CD4-positive, alpha-beta T cell (primary cell): ENCODE measurements around the gene ARHGAP15. TPM values are rescaled to one million over a fixed set of nuclear protein-coding genes. Genes with fewer than 3 reads are reported as not detected.

ENCODE experiments used
- ATAC-seq: fragments of 200-7000 bp; cut with Tn5 transposase; one replicate; pipeline ENCODE4 v1.10.0; 2022; ENCODE audit warnings: mild to moderate bottlenecking; ENCODE audit not compliant: poor library complexity
- CTCF ChIA-PET: fragments of 350-600 bp; sonication (Branson Sonifier 250); formaldehyde crosslinking; loops from one replicate; lab custom pipeline; 2021; ENCODE audit warnings: antibody characterized with exemption, inconsistent platforms; lab: Charles Lee
- POLR2A ChIA-PET: fragments of 350-600 bp; sonication (Branson Sonifier 250); formaldehyde crosslinking; loops from one replicate; lab custom pipeline; 2021; ENCODE audit warnings: antibody characterized with exemption, inconsistent platforms; lab: Charles Lee
- DNase-seq, 14 experiments: peaks; one replicate each; pipeline ENCODE4 v3.0.0-alpha.2; 2013 to 2020; ENCODE audit warnings: mixed read lengths in 2 of 14
- H3K27ac ChIP-seq, 2 donors: one replicate each; pipeline versions ENCODE4 v1.5.1 to v1.7.0; 2013; ENCODE audit warnings: low read length in 2 of 2, low read depth in 1 of 2, mild to moderate bottlenecking in 1 of 2
- H3K27me3 ChIP-seq, 2 experiments: 1 replicate in 1 of 2; 2 replicates in 1 of 2; pipeline versions ENCODE4 v1.6.1 to v1.7.0; 2013; ENCODE audit warnings: low read length in 2 of 2, control low read depth in 1 of 2, mild to moderate bottlenecking in 1 of 2, moderate library complexity in 1 of 2; ENCODE audit not compliant: insufficient read depth in 2 of 2, control insufficient read depth in 1 of 2
- H3K36me3 ChIP-seq: one replicate; pipeline ENCODE4 v1.6.1; 2013; ENCODE audit warnings: low read length, control low read depth; ENCODE audit not compliant: insufficient read depth
- H3K4me1 ChIP-seq: one replicate; pipeline ENCODE4 v1.6.1; 2013; ENCODE audit warnings: low read length, control low read depth; ENCODE audit not compliant: insufficient read depth
- H3K4me3 ChIP-seq: one replicate; pipeline ENCODE4 v1.5.1; 2013; ENCODE audit warnings: mild to moderate bottlenecking, low read length, moderate library complexity
- H3K9me3 ChIP-seq, 2 experiments: 1 replicate in 1 of 2; 2 replicates in 1 of 2; pipeline versions ENCODE4 v1.6.1 to v1.7.0; 2013; ENCODE audit warnings: low read length in 2 of 2, mild to moderate bottlenecking in 2 of 2, control low read depth in 1 of 2, moderate library complexity in 1 of 2; ENCODE audit not compliant: control insufficient read depth in 1 of 2, insufficient read depth in 1 of 2
- H3K27ac Mint-ChIP-seq: one replicate; pipeline ENCODE4 v1.8.0; 2020; ENCODE audit warnings: mixed read lengths
- H3K27me3 Mint-ChIP-seq: one replicate; pipeline ENCODE4 v1.8.0; 2021; ENCODE audit warnings: mixed read lengths
- H3K36me3 Mint-ChIP-seq: one replicate; pipeline ENCODE4 v1.8.0; 2021; ENCODE audit warnings: low read depth, mixed read lengths
- H3K4me1 Mint-ChIP-seq: one replicate; pipeline ENCODE4 v1.8.0; 2021; ENCODE audit warnings: low read depth, mixed read lengths
- H3K4me3 Mint-ChIP-seq: one replicate; pipeline ENCODE4 v1.8.0; 2020; ENCODE audit warnings: mild to moderate bottlenecking, mixed read lengths
- H3K9me3 Mint-ChIP-seq: one replicate; pipeline ENCODE4 v1.8.0; 2020; ENCODE audit warnings: mixed read lengths
- intact Hi-C, 2 experiments: fragments of 100-400 bp; cut with DNase I in 1 of 2; cut with micrococcal nuclease in 1 of 2; formaldehyde crosslinking; loops; one replicate each; pipeline versions ENCODE4 v1.15.1 to v1.9.0; 2023 to 2025; cut with DNase I, micrococcal nuclease
- total RNA-seq, 174 experiments: library from RNA in 2 of 174; stranded (reverse) in 2 of 174; gene quantifications; one replicate each; pipeline ENCODE4 v1.2.3 and lab custom pipeline; 2021 to 2026
- TF ChIP-seq, protein P1 (sequence below): fragments of 200-600 bp; IDR thresholded peaks from one replicate; pipeline ENCODE4 v1.8.0; 2022; ENCODE audit warnings: antibody characterized with exemption, mild to moderate bottlenecking

ARHGAP15 gene
- total RNA-seq, 2 experiments from 2014 or later: 158 to 165 TPM

DNA sequence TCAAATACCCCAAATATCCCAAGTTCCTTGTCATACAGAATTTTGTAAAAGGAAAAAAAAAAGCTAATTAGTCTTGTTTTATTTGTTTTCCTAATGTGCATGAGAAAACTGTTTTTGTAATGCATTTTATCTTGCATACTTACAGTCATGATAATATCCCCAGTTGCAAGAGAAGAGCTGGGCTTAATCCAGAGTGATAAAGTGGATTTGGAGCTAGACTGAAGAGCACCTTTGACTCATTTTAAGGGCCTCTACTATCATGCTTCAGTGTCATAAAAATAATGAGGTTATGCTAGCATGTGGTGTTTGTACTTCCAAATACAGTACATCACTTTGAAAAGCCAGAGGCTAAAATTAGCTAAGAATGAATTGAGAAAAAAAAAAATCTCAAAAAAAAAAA is 26.4 kb downstream of the ARHGAP15 start:
- no peaks in the 10 kb centered on the region for H3K9me3 Mint-ChIP-seq
- TF ChIP-seq, protein P1, sequence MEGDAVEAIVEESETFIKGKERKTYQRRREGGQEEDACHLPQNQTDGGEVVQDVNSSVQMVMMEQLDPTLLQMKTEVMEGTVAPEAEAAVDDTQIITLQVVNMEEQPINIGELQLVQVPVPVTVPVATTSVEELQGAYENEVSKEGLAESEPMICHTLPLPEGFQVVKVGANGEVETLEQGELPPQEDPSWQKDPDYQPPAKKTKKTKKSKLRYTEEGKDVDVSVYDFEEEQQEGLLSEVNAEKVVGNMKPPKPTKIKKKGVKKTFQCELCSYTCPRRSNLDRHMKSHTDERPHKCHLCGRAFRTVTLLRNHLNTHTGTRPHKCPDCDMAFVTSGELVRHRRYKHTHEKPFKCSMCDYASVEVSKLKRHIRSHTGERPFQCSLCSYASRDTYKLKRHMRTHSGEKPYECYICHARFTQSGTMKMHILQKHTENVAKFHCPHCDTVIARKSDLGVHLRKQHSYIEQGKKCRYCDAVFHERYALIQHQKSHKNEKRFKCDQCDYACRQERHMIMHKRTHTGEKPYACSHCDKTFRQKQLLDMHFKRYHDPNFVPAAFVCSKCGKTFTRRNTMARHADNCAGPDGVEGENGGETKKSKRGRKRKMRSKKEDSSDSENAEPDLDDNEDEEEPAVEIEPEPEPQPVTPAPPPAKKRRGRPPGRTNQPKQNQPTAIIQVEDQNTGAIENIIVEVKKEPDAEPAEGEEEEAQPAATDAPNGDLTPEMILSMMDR: no peak
- no peaks in the 10 kb centered on the region for H3K27me3 Mint-ChIP-seq
- CTCF ChIA-PET: interaction anchor here (0.9 to 4.5 kb wide), 5 partner anchors 10 to 103 kb away, joined by 3 to 15 read pairs (median 4); partner anchors contain the start of gene ARHGAP15
- no peaks in the 10 kb centered on the region for H3K27me3 ChIP-seq
- peak overlapping the region; percentile 83 for H3K27ac Mint-ChIP-seq
- no peak overlapping the region for H3K4me3 ChIP-seq
- ATAC-seq (no peak), DNase-seq (no peak)
- no peak overlapping the region for H3K27ac ChIP-seq
- peaks cover 26% of the 10 kb centered on the region for H3K4me1 ChIP-seq
- intact Hi-C loops: no loop called here
- H3K9me3 ChIP-seq: no peaks in the 10 kb centered on the region
- peaks cover 35% of the 10 kb centered on the region for H3K36me3 ChIP-seq
- peaks cover 96% of the 10 kb centered on the region for H3K4me1 Mint-ChIP-seq
- no peak overlapping the region for H3K4me3 Mint-ChIP-seq
- H3K36me3 Mint-ChIP-seq: peaks cover 49% of the 10 kb centered on the region
- POLR2A ChIA-PET: interaction anchor here (1.4 to 4.1 kb wide), 3 partner anchors 27 to 102 kb away, joined by 3 to 22 read pairs (median 16); partner anchors contain the start of gene ARHGAP15

- peak overlapping the region in 1 of 2 donors; percentile 10 for H3K27ac ChIP-seq
Observed at GRCh38 chr2:143157001-143157400, 27.8 kb downstream of the ARHGAP15 start.

DNA sequence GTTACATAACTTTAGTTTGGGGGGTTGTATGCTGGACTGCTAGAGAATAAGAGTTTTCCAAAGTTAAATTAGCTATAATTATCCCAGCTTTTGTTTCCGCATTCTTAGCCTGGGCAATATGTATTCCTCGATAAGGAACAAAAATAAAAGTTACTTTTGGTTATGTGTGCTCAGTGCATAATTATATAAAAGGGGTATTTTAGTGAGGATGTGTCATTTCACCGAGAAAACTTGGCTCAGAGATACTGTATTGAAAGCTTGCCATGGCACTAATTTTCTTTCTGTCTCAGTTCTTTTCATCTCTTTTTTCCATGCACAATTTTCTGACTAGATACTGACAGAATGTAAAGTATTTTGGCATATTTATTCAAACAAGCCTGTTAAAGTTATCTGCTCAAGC is 28.2 kb downstream of the ARHGAP15 start:
- Histone ChIP-seq H3K36me3 (peaks cover 41% of the 10 kb centered on the region), H3K9me3 (no peaks in the 10 kb centered on the region), H3K27me3 (no peaks in the 10 kb centered on the region), H3K4me1 (peaks cover 20% of the 10 kb centered on the region), H3K27ac (no peak overlapping the region), H3K4me3 (no peak overlapping the region)
- intact Hi-C loops: no loop called here
- peak overlapping the region; percentile 9 for H3K4me3 Mint-ChIP-seq
- TF ChIP-seq, protein P1: no peak
- POLR2A ChIA-PET: interaction anchor here (1.2 to 4.1 kb wide), 8 partner anchors 8 to 105 kb away, joined by 3 to 22 read pairs (median 4); partner anchors contain the start of gene ARHGAP15
- peaks cover 96% of the 10 kb centered on the region for H3K4me1 Mint-ChIP-seq
- DNase-seq: no peak
- H3K36me3 Mint-ChIP-seq: peaks cover 67% of the 10 kb centered on the region
- no peaks in the 10 kb centered on the region for H3K27me3 Mint-ChIP-seq
- CTCF ChIA-PET: interaction anchor here (0.7 to 4.5 kb wide), 6 partner anchors 11 to 102 kb away, joined by 3 to 15 read pairs (median 6); no protein-coding TSS in a partner anchor
- no peaks in the 10 kb centered on the region for H3K9me3 Mint-ChIP-seq
- ATAC-seq: no peak
- peak overlapping the region; percentile 75 for H3K27ac Mint-ChIP-seq

More at GRCh38 chr2:143157001-143157400, 27.8 kb downstream of the ARHGAP15 start:
- Mint-ChIP-seq H3K4me1 (peaks cover 96% of the 10 kb centered on the region), H3K27me3 (no peaks in the 10 kb centered on the region), H3K36me3 (peaks cover 63% of the 10 kb centered on the region), H3K9me3 (no peaks in the 10 kb centered on the region), H3K4me3 (no peak overlapping the region), H3K27ac (peak overlapping the region; percentile 75)
- intact Hi-C loops: no loop called here
- TF ChIP-seq, protein P1: no peak
- H3K4me1 ChIP-seq: peaks cover 21% of the 10 kb centered on the region
- POLR2A ChIA-PET: interaction anchor here (0.9 to 4.1 kb wide), 8 partner anchors 9 to 105 kb away, joined by 3 to 22 read pairs (median 3); partner anchors contain the start of gene ARHGAP15
- DNase-seq (no peak), ATAC-seq (no peak)
- H3K36me3 ChIP-seq: peaks cover 40% of the 10 kb centered on the region
- no peaks in the 10 kb centered on the region for H3K27me3 ChIP-seq
- H3K4me3 ChIP-seq: no peak overlapping the region
- CTCF ChIA-PET: interaction anchor here (0.7 to 4.5 kb wide), 7 partner anchors 8 to 102 kb away, joined by 3 to 15 read pairs (median 4); no protein-coding TSS in a partner anchor
- H3K9me3 ChIP-seq: no peaks in the 10 kb centered on the region
